ENCODE measurements around the gene F5. TPM values are rescaled to one million over a fixed set of nuclear protein-coding genes. Genes with fewer than 3 reads are reported as not detected.

The F5 gene
- total RNA-seq, 1 experiment from 2014 or later, result 0.37 TPM

- no peak overlapping the region for H3K9ac ChIP-seq (ENCODE audit: low read length)
- intact Hi-C loops (cut with micrococcal nuclease), result no loop called here
- H3K4me2 ChIP-seq (ENCODE audit: low read length), result no peak overlapping the region
- H4K20me1 ChIP-seq (ENCODE audit: insufficient read depth), result no peaks in the 10 kb centered on the region
- H2AFZ ChIP-seq (ENCODE audit: low read depth, low read length, poor library complexity, severe bottlenecking), result no peak overlapping the region
- H3K4me1 ChIP-seq (ENCODE audit: control insufficient read depth in 1 of 2, insufficient read depth in 2 of 2, low read length in 2 of 2), result no peaks in the 10 kb centered on the region
- DNase-seq (ENCODE audit: low read depth, low spot score) (no peak), ATAC-seq (no peak)
- BruUV-seq (replicated peaks), result no TSS peak
- H3K79me2 ChIP-seq (ENCODE audit: insufficient read depth, low read length), result no peaks in the 10 kb centered on the region
- H3K4me3 ChIP-seq (replicated peaks in 1 of 2; ENCODE audit: low read depth in 1 of 2, low read length in 2 of 2), result no peak overlapping the region
- H3K9me3 ChIP-seq (ENCODE audit: control insufficient read depth in 1 of 2, insufficient read depth in 1 of 2, low read depth in 1 of 2, low read length in 2 of 2), result no peaks in the 10 kb centered on the region
- H3K9me2 ChIP-seq (ENCODE audit: insufficient read depth), result no peaks in the 10 kb centered on the region
- RAD21 ChIA-PET (ENCODE audit: low non-redundant PET in 1 of 2, low total read pairs in 2 of 2, uncharacterized antibody in 2 of 2, unreplicated experiment in 2 of 2), result no interaction called here
- TF ChIP-seq EGR1 (IDR thresholded peaks at IDR 0.05; ENCODE audit: low read depth) (no peak), YY1 (IDR thresholded peaks at IDR 0.05; ENCODE audit: extremely low read depth, insufficient replicate concordance, low read depth, low read length) (no peak), ATF3 (IDR thresholded peaks at IDR 0.05) (no peak), ZFX (IDR thresholded peaks at IDR 0.05) (no peak), CBX3 (IDR thresholded peaks at IDR 0.05; ENCODE audit: low read depth) (no peak), CEBPB (IDR thresholded peaks at IDR 0.05; ENCODE audit: low read depth) (no peak), POLR2AphosphoS5 (IDR thresholded peaks at IDR 0.05; ENCODE audit: low read depth, low read length) (no peak), POLR2A (IDR thresholded peaks at IDR 0.05; ENCODE audit: borderline replicate concordance, extremely low read depth, insufficient read depth, insufficient read length) (no peak), SIN3A (IDR thresholded peaks at IDR 0.05; ENCODE audit: low read depth) (no peak)
- CTCF ChIA-PET, result no interaction called here
- POLR2A ChIA-PET, result no interaction called here
- H3K27ac ChIP-seq (ENCODE audit: low read depth, low read length), result no peak overlapping the region
- no peaks in the 10 kb centered on the region for H3K27me3 ChIP-seq (ENCODE audit: insufficient read depth, low read length)
- no peaks in the 10 kb centered on the region for H3K36me3 ChIP-seq (ENCODE audit: control insufficient read depth in 1 of 2, insufficient read depth in 2 of 2, low read length in 2 of 2)
Measured at GRCh38 chr1:169495046-169495775, 91.1 kb downstream of the F5 start.

GRCh38 chr1:169494343-169494742, 91.9 kb downstream of the F5 start:
- POLR2A ChIA-PET, result no interaction called here
- H3K79me2 ChIP-seq (ENCODE audit: insufficient read depth, low read length), result no peaks in the 10 kb centered on the region
- no TSS peak for BruUV-seq (replicated peaks)

More at GRCh38 chr1:169494343-169494742, 91.9 kb downstream of the F5 start:
- ATAC-seq, result no peak
- Histone ChIP-seq H3K4me3 (replicated peaks in 1 of 2; ENCODE audit: low read depth in 1 of 2, low read length in 2 of 2) (no peak overlapping the region), H3K36me3 (ENCODE audit: control insufficient read depth in 1 of 2, insufficient read depth in 2 of 2, low read length in 2 of 2) (no peaks in the 10 kb centered on the region), H3K9me3 (ENCODE audit: control insufficient read depth in 1 of 2, insufficient read depth in 1 of 2, low read depth in 1 of 2, low read length in 2 of 2) (no peaks in the 10 kb centered on the region), H3K27me3 (ENCODE audit: insufficient read depth, low read length) (no peaks in the 10 kb centered on the region), H4K20me1 (ENCODE audit: insufficient read depth) (no peaks in the 10 kb centered on the region), H3K27ac (ENCODE audit: low read depth, low read length) (no peak overlapping the region), H3K9ac (ENCODE audit: low read length) (no peak overlapping the region), H3K4me2 (ENCODE audit: low read length) (no peak overlapping the region), H2AFZ (ENCODE audit: low read depth, low read length, poor library complexity, severe bottlenecking) (no peak overlapping the region), H3K4me1 (ENCODE audit: control insufficient read depth in 1 of 2, insufficient read depth in 2 of 2, low read length in 2 of 2) (no peaks in the 10 kb centered on the region), H3K9me2 (ENCODE audit: insufficient read depth) (no peaks in the 10 kb centered on the region)
- CTCF ChIA-PET, result no interaction called here
- RAD21 ChIA-PET (ENCODE audit: low non-redundant PET in 1 of 2, low total read pairs in 2 of 2, uncharacterized antibody in 2 of 2, unreplicated experiment in 2 of 2), result no interaction called here
- TF ChIP-seq RAD21 (IDR thresholded peaks at IDR 0.05; ENCODE audit: low read depth) (no peak), FOSL1 (IDR thresholded peaks at IDR 0.05; ENCODE audit: low read depth) (no peak), EZH2phosphoT487 (IDR thresholded peaks at IDR 0.05; ENCODE audit: borderline replicate concordance) (no peak), POLR2AphosphoS5 (IDR thresholded peaks at IDR 0.05; ENCODE audit: low read depth, low read length) (no peak)
- no peak for DNase-seq (ENCODE audit: low read depth, low spot score)
- intact Hi-C loops (cut with micrococcal nuclease), result no loop called here
